Right hindlimb (tissue), 1 donor: ENCODE data around the gene FANCC.
A peak's percentile ranks its signal among the peaks of the same experiment; 100 is the strongest.

Experiments
- DNase-seq: peaks from one replicate; pipeline ENCODE4 v3.0.0-alpha.2; 2018

FANCC gene

DNA sequence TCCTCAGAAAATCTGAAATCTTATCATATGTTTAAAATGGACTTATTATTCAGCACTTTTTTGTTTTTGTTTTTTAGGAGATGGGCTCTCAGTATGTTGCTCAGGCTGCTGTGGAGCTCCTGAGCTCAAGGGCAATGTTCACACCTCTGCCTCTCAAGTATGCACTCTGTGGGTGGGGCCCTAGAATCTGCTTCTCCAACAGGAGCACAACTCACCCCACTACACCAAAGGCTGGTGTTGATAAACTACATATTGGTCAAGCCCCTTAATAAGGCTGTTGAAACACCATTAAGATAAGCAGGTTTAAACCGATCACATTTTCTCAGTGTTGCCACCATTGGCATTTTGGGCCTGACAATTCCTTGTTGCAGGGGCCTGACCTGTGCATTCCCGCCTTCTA lies 131.6 kb downstream of the FANCC start:
- no peak for DNase-seq

DNA sequence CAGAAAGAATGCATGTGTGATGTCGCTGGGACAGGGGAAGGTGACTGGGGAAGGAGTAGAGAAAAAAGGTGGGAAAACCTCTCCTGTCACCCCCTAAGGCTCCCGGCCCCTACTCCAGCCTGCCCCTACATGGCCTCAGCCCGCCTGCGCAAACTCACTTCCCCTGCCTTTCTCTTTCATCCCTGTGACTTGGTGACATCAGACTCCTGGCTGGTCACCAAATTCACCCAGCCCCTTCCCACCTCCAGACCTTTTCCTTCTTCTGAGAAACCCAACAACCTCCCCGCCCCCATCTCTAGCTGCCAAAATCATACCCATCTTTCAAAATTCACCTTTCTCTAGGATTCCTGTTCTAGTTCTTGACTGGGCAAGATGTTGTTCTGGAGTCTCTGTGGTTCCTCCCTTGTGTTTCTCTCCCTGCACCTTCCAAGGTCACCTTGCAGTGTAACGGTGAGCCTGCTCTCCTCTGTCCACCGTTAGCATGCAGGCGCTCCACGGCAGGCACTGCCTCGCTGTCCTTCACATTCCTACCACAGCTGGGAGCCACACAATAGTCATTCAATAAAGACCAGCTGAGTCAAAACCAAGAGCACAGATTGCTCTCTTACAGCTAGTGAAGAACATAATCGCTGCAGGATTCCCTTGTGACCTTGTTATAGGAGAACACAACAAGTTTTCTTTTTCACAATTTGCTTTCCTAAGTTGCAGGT lies 134.5 kb downstream of the FANCC start:
- no peak for DNase-seq

DNA sequence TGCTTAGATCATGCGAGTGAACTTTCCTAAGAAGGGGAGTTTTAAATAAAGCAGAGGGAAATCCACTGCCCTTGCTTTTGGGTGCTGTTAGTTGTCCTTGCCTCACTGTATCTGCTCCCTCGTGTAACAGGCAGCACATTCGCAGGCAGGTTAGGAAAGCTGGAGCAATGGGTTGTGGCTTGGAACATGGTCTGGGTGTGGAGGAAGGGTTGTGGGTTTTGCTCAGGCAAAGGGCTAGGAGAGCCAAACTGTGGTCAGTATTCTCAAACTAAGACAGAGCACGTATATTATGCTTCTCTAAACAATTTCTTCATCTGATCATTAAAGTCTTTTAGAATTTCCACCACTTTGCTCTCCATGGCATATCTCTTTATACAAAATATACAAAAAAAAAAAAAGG lies 135.7 kb downstream of the FANCC start:
- DNase-seq: no peak

DNA sequence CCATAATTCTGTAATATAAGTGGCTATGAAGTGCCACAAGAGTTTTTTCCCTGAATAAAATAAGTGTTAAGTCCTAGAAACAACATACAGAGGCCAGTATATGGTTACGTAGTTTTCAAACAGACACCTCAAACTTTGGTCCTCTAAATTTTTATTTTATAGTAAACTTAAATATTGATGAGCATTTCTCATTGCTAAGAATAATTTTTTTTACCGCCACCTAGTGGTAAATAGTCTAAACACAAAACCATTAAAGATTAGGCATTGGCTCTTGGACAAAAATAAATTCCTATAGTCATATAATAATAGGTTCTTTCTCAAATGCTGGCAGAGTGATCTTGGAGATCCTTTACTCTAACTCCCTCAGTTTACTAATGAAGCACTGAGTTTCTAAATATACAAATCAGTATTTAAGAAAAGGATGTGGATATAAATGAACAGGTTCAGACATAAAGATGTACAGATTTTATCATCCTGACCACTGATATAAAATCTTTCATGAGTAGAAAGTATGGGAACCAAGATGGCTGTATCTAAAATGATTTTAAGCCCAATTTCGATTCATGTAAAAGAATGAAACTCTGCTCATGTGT lies 136.2 kb downstream of the FANCC start:
- DNase-seq: no peak

DNA sequence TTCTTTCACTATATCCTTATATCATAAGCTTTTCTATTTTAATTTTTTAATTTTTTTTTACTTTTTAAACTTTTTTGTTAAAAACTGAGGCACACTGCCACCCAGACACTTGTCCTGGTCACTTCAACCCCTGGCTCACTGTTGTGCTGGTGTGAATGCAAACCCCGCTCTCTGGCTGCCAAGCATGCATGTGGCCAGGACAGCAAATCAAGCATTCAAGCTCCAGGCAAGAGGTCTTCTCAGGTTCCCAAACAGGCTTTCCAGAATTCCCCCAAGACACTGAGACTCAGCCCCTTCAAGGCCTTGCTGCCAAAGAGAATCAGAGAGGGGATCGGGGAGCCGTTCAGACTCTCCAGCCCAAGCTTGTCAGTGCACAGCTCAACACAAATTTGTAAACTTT lies 139.9 kb downstream of the FANCC start:
- no peak for DNase-seq

DNA sequence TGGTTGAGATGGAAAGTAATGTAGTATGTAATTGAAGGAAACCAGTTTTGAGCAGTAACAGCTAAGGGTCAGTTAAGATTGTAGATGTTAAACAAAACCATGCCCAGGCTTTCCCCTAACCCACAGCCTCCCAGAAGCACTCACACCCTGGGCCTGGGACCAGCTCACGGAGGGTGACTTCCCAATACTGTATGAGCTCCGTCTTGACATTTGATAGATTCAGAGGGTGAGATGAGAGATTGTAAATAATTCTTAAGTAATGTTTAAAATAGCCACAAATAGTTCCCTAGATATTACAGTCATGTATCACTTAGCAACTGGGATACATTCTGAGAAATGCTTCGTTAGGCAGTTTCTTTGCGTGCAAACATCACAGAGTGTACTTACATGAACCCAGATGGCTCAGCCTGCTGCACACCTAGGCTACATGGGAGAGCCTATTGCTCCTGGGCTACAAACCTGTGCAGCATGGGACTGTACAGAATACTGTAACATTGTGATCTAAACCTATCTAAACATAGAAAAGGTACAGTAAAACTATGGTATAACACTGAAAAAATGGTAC lies 140.7 kb downstream of the FANCC start:
- no peak for DNase-seq

DNA sequence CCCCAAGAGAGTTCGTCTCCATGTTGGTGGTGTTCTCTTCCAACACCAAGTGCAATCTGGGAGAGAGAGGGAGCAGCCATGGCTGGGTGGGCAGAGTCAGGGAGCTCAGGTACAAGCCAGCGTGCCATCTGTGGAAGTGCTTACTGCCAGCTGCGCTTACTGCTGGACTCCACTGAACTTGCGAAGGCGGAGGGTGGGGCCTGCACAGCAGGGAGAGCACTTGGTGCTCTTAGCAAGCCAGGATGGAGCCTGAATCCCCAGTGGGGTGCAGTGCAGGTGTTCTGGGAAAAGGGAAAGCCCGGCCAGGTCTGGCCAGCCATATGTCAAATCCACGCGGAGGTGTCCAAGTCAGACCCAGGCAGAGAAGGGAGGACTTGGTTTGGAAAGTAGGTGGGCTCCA lies 142.0 kb downstream of the FANCC start:
- DNase-seq: no peak

DNA sequence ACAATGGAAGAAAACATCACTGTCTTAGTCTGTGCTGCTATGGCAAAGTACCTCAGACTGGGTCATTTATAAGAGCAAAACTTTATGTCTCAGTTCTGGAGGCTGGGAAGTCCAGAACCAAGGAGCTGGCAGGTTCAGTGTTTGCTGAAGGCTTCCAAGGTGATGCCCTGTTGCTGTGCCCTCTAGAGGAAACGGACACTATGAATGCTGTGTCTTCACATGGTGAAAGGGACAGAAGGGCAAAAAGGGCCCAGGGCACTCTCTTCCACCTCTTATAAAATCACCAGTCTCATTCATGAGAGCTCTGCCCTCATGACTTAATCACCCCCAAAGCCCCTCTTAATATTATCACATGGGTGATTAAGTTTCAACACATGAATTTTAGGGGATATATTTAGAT lies 143.5 kb downstream of the FANCC start:
- no peak for DNase-seq

DNA sequence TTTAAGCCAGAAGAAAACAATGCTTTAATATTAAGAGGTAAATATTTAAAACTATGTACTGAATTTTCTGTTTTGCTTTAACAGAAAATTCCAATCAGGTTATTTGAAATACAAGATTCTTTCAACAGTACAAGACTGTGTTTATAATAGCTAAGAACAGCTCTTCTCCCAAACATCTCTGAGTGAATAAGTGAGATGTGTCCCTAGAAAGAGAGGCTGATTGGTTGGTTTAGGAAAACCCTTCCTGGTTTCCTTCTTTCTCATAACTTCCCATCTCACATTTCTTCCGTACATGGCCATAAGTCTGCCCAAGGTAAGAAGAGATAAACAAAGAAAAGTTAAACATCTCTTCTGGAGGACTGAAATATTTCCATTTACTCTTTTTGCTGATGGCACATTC lies 145.9 kb downstream of the FANCC start:
- no peak for DNase-seq

DNA sequence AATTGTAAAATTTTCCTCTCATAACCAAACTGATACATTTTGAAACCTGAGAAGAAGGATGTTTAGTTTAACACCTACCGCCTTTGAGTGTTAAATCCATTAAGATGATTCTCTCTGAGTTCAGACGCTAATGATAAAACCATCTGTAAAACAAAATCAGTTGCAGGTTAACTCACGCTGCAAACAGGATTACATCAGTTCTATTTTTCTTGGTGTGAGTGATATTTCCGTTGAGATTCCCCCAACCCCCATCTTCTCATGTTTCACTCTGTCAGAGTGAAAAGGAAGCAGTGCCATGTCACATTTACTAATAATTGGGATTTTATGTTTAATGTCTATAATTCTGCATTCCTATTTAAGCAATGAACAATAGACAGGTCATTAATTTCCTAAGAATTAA lies 146.5 kb downstream of the FANCC start:
- no peak for DNase-seq

DNA sequence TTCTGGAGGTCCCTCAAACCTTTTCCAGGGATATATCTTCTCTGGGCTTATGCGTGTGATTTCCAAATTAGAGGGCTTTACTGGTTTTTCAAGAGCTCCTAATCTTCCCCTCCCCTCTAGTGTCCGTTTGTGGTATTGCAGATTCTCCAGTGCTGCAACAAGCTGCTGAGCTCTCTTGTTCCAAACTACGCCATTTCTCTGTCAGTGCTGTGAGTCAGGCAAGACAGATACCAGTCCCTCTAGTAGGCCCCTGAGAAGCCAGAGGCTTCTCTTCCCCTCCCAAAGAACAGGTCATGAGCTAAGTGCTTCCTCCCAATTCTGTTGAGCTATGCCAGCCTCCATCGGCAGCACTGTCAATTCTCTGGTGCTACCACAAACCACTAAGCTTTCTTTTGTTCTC lies 149.5 kb downstream of the FANCC start:
- no peak for DNase-seq

DNA sequence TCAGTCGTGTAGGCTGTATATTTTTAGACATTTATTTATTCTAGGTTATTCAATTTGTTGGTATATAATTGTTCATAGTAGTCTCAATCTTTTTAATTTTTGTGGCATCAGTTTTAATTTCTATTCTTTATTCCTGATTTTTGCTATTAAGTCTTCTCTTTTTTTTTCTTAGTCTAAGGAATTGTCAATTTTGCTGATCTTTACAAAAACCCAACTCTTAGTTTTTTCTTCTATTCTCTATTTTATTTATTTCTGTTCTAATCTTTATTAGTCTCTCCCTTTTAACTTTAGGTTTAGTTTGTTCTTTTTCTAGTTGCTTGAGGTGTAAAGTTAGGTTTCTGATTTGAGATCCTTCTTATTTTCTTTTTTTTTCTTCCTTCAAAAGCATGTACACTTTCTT lies 152.5 kb downstream of the FANCC start:
- DNase-seq: no peak

DNA sequence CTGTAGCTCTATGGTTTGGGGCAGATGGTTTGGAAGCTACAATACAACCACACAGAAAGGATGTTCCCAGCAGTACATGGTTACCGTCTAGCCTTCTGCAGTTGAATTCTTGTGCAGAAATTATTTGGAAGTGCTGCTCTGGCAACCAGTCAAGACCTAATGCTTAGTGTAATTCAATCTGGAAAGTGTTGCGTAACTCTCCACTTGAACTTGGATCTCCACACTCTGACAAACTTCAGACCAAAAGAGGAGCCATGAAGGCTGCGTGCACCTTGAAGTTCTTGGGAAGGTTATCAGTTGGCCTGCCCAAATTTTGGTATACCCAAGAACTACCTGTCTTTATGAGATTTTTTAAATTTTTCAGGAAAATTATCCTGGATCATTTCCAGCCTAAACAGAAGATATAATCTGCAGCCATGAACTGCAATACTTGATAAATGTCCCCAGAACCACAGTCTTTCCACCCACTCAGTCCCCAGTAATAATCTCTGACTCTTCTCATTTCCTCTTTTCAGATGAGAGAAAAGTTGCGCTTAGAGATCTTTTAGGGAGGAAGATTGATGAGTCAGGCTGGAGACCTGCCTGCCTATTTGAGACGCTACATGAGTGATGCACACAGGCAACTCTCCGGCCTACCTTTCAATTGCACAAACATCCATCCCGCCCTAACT lies 159.9 kb downstream of the FANCC start:
- DNase-seq: peak; percentile 81

DNA sequence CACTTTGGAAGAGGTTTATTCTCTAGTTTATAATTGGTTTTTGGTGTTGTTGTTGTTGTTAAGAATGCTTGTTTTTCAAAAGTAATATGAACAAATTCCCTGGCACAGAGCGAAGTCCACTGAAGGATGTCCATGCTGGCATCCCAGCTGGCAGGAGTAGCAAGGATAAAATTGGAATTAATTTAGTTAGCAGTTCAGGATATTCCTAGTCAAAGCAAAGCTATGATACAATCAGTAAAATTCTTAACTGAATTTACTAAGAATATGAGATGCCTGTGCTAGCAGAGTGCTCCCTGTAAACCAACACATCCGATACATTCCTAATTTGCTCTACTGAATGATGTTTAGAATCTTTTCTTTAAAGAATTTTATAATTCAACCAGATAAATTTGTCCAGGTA lies 161.4 kb downstream of the FANCC start:
- no peak for DNase-seq

DNA sequence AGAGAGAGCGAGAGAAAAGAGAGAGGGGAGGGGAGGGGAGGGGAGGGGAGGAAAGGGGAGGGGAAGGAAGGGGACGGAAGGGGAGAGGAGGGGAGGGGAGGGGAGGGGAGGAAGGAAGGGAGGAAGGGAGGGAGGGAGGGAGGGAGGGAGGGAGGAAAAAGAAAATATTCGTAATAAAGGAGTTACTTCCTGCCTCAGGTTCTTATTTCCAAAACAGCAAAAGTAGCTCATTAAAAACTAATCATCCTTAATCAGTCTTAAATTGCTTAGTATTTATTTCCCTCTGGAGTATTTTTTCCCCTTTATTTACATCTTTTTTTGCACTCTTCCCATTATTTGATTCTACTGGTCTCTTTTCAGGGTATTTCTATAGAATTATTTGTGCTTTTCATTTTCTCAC lies 162.3 kb downstream of the FANCC start:
- no peak for DNase-seq

DNA sequence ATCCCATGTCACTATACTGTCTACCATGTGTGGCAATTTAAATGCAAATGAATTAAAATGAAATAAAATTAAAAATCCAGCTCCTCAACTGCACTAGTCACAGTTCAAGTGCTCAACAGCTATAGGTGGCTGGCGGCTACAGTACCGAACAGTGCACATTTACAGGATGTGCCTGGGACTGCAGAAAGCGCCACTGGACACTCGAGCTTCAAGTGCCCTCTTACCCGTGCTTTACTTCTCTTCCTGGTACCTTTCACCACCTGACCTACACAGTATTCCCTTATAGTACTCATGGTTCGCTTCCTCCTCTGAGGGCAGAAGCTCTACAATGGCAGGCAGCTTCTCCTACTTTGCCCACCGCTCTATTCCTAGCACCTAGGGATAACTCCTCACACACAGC lies 166.6 kb downstream of the FANCC start:
- no peak for DNase-seq

DNA sequence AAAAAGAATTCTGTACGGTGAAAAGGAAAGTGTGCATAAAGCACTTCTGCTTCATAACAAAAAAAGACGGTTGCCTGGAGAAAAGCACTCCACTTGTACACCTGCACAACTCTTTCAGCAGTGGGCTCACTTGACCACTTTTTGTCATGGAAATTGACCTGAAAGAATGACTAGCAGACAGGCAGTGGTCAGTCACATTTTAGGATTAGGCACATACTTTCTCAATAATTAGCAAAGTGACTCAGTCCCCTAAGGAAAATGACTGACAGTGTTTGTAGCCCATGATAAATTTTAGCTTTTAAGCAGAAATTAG lies 169.3 kb downstream of the FANCC start:
- no peak for DNase-seq

DNA sequence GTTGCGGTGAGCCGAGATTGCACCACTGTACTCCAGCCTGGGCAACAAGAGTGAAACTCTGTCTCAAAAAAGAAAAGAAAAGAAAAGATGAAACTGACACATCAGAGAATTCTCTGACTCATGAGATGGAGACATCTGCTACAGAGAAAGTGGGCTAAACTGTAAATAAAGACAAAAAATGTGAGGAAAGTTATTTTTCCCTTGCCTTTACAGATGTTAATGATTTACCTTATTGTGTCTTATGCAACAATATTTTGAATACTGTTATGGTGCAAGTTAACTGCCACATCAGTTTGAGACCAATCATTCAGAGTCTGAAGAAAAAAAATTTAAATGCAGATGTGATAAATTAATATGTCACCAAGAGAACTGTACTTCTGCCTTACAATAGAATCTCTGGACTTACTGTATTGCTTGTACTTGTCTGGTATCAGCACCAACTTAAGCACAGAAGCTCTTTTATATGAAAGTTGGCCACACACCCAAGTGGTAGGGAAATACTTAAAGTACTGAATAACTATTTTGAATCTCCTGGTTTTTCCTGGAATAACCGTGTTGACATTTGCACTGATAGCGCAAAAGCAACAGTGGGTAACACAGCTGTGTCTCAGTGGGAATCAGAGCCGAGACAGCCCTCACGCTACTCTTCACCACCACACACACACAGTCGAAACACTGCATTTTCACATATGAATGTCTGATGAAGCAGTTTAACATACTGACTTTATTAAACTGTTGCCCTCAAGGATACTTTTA lies 169.9 kb downstream of the FANCC start:
- no peak for DNase-seq

DNA sequence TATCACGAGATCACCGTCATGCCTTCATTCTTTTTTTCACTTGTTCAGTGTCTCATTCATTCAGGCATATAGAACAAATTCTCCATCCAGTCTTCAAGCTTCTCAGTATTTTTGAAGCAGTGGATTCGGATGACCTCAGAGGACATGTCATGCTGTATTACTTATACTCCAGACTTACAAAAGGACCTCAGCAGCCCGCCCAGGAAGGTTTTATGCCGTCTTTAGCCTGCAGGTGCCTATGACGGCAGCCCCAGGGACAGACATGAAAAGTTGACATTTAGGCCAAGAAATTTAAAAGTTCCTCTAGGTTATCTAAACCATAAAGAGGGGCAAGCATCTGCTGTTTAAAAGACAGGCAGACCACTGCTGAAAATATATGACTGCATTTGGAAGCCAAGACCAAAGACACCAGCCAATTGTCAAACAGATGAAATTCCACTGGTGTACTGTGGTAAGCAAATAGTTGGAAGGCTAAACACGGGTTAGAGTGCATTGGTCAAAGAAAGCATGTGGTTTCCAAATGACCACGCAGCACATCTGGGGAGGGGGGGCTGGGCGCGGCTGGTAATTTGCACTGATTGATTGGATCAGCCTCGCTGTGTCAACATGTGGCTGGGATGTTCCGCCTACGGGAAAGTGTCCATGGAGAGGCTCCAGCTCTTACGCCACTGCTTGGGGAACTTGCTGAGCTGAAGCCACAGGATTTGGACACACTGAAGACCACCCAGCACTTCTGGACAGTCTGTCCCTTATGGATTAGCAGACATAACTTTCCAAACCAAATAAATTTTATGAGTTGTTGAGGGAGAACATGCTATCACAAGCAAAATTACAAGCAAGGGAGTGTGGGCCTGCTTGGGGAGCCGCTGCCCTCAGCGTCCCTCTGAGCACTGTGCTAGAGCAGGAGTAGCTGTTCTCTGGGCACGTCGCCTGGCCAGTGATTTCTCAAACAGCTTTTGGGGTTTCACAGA lies 173.6 kb downstream of the FANCC start:
- DNase-seq: peak; percentile 97

DNA sequence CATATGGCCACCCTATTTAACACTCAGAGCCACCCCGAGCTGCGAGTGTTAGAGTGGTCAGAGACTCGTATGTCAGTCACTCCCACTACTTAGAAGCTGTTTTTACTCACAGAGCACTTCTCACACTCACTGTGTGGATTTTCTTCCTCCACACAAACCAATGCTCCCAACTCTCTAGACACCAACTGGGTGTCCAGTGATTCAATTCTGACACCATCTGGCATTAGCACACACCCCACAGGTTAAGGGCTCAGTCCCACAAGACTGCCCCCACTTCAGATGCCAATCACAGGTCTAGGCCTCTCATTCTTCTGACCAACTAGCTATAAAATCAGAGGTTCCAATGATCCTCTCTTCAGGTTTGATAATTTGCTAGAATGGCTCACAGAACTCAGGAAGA lies 174.8 kb downstream of the FANCC start:
- no peak for DNase-seq

DNA sequence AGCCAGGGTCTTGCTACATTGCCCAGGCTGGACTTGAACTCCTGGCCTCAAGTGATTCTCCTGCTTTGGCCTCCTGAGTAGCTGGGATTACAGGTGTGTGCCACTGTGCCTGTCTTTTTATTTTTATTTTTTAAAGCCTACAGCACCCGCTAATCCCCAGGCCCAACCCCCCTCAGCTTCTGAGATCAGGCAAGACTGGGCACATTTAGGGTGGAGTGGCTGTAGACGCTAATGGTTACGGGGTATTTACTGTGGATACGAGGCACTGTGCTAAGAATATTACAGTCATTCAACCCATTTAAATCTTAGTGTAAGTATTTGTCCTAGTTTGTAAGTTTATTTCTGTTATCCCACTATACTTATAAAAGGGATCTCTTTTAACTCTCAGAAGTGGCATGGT lies 175.2 kb downstream of the FANCC start:
- no peak for DNase-seq

DNA sequence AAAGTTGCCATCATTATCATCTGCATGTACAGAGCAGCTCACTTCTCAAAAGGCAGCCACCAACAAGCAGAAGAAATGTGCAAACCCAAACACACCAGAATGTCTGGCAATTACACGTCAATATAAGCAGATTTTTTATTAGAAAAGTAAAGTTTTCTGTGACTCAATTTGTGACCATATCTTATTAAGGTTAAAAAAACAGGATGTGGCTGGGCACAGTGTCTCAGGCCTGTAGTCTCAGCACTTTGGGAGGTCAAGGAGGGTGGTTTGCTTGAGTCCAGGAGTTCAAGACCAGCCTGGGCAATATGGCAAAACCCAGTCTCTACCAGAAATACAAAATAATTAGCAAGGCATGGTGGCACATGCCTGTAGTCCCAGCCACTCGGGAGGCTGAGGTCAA lies 176.7 kb downstream of the FANCC start:
- DNase-seq: no peak
